Uterus (tissue), 4 donors: ENCODE data around the gene WDR12. TPM values are rescaled to one million over a fixed set of nuclear protein-coding genes. Genes with fewer than 3 reads are reported as not detected.

Experiments used
- DNase-seq, 2 donors: peaks; one replicate each; pipeline ENCODE4 v3.0.0-alpha.2; 2019 to 2020
- H3K27ac ChIP-seq, 2 donors: fragments of 200-600 bp; sonication (generic); 1 replicate in 1 of 2; 2 replicates in 1 of 2; pipeline ENCODE4 v1.5.1; 2016 to 2018
- H3K27me3 ChIP-seq, 2 donors: fragments of 200-600 bp; sonication (generic); one replicate each; pipeline ENCODE4 v1.5.1; 2018 to 2019; ENCODE audit warnings: control low read depth in 1 of 2
- H3K36me3 ChIP-seq, 2 donors: fragments of 200-600 bp; sonication (generic); one replicate each; pipeline ENCODE4 v1.5.1; 2019; ENCODE audit warnings: control low read depth in 1 of 2
- H3K4me1 ChIP-seq, 2 donors: fragments of 200-600 bp; sonication (generic); one replicate each; pipeline ENCODE4 v1.5.1; 2018 to 2019; ENCODE audit warnings: control low read depth in 1 of 2
- H3K4me3 ChIP-seq, 2 donors: fragments of 200-600 bp; sonication (generic); 1 replicate in 1 of 2; 2 replicates in 1 of 2; pipeline ENCODE4 v1.5.1; 2018 to 2019; ENCODE audit warnings: mild to moderate bottlenecking in 1 of 2
- H3K9me3 ChIP-seq, 2 donors: fragments of 200-600 bp; sonication (generic); one replicate each; pipeline ENCODE4 v1.5.1; 2019; ENCODE audit warnings: control low read depth in 1 of 2
- POLR2A ChIP-seq, 2 donors: fragments of 450-650 bp; IDR thresholded peaks; one replicate each; pipeline ENCODE4 v1.6.1; 2016; ENCODE audit warnings: antibody characterized with exemption in 2 of 2, mild to moderate bottlenecking in 1 of 2, moderate library complexity in 1 of 2
- intact Hi-C: fragments of 100-400 bp; cut with DNase I; formaldehyde crosslinking; loops from one replicate; pipeline ENCODE4 v1.15.1; 2023; ENCODE audit warnings: low total_unique reads
- total RNA-seq, 4 donors: library from RNA; depleted of rRNA in 3 of 4; stranded (reverse); fragments of >200 nt in 3 of 4; gene quantifications; one replicate each; pipeline versions ENCODE4 v1.1.0 to v1.2.4, GENCODE V29; 2014 to 2023
- TF ChIP-seq, protein P1 (sequence below), 4 experiments: fragments of 200-600 bp in 2 of 4; fragments of 450-650 bp in 2 of 4; sonication (generic) in 2 of 4; IDR thresholded peaks; one replicate each; pipeline ENCODE4 v1.5.1; 2016 to 2019; ENCODE audit warnings: antibody characterized with exemption in 4 of 4, mild to moderate bottlenecking in 2 of 4, moderate library complexity in 1 of 4
- donor health status: DM: yes; HTN: yes; CAD: no.

Gene WDR12
- total RNA-seq, 4 donors from 2014 or later, result 2.9 to 31.0 (median 15.0) TPM

DNA sequence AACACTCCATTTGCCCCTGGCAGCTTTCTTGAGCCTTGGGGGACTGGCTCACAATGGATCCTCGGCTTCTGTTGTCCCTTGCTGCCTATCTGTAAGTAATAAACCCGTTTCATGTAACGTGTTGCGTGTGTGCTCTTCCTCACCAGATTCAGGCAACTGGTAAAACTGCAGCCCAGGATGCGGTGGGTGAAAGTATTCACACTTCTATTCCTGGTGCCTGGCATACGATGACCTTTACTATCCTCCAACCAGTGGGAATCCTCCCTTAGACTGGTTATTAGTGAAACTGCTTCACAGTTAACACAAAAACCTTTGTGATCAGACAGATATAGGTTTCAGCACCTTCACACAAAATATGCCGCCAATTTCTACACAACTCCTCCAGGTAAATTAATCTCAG is 26.3 kb downstream of the WDR12 start:
- intact Hi-C loops, result no loop called here
- H3K27ac ChIP-seq, result no peak overlapping the region
- H3K4me1 ChIP-seq, result no peaks in the 10 kb centered on the region
- no peak overlapping the region for H3K4me3 ChIP-seq
- H3K9me3 ChIP-seq, result no peaks in the 10 kb centered on the region
- TF ChIP-seq, protein P1, sequence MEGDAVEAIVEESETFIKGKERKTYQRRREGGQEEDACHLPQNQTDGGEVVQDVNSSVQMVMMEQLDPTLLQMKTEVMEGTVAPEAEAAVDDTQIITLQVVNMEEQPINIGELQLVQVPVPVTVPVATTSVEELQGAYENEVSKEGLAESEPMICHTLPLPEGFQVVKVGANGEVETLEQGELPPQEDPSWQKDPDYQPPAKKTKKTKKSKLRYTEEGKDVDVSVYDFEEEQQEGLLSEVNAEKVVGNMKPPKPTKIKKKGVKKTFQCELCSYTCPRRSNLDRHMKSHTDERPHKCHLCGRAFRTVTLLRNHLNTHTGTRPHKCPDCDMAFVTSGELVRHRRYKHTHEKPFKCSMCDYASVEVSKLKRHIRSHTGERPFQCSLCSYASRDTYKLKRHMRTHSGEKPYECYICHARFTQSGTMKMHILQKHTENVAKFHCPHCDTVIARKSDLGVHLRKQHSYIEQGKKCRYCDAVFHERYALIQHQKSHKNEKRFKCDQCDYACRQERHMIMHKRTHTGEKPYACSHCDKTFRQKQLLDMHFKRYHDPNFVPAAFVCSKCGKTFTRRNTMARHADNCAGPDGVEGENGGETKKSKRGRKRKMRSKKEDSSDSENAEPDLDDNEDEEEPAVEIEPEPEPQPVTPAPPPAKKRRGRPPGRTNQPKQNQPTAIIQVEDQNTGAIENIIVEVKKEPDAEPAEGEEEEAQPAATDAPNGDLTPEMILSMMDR (IDR thresholded peaks at IDR 0.05), result no peak
- TF ChIP-seq POLR2A (IDR thresholded peaks at IDR 0.05), result no peak
- DNase-seq, result no peak
- no peaks in the 10 kb centered on the region for H3K27me3 ChIP-seq
- no peaks in the 10 kb centered on the region for H3K36me3 ChIP-seq

DNA sequence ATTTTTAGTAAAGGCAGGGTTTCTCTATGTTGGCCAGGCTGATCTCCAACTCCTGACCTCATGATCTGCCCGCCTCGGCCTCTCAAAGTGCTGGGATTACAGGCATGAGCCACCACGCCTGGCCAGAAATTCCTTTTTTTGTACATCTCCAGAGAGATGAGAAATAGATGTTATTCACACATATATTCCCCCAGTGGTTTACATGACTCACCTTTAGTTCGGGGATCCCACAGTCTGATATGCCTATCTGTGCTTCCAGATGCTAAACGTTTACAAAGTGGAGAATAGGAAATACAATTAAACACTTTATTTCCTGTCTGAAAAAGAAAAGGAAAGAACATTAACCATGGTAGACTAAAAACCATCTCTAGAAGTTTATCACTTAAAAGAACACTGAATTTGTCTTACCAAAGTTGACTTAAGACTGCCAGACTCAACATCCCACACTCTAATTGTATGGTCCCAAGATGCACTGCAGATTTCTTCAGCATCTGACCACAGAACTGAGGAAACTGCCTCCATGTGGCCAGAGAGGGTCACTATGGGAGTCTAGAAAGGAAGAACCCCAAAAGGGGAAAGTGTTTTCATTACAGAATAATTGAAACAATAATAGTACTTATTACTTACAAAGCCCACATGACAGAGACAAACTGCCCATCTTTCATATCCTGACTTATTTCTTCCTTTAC is 27.3 kb downstream of the WDR12 start:
- intact Hi-C loops, result no loop called here
- TF ChIP-seq, protein P1 (IDR thresholded peaks at IDR 0.05), result no peak
- TF ChIP-seq POLR2A (IDR thresholded peaks at IDR 0.05), result no peak

DNA sequence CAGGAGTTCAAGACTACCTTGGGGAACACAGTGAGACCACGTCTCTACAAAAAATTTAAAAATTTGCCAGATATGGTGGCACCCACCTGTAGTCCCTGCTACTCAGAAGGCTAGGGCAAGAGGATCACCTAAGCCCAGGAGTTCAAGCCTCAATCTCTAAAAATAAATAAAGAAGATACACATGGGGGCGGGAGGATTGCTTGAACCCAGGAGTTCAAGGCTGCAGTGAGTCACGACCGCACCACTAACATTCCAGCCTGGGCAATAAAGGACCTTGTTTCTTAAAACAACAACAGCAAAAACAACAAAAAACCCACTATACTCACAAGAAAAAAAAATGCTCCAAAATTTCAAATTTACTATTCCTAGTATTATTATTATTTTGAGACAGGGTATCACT is 29.9 kb downstream of the WDR12 start:
- DNase-seq, result no peak
- H3K4me1 ChIP-seq, result no peaks in the 10 kb centered on the region
- no peak overlapping the region for H3K27ac ChIP-seq
- H3K36me3 ChIP-seq, result no peaks in the 10 kb centered on the region
- no peaks in the 10 kb centered on the region for H3K27me3 ChIP-seq
- intact Hi-C loops, result no loop called here
- TF ChIP-seq, protein P1 (IDR thresholded peaks at IDR 0.05), result no peak
- TF ChIP-seq POLR2A (IDR thresholded peaks at IDR 0.05), result no peak
- no peaks in the 10 kb centered on the region for H3K9me3 ChIP-seq
- no peak overlapping the region for H3K4me3 ChIP-seq

More for the DNA sequence above, 27.3 kb downstream of the WDR12 start:
- no peak for DNase-seq
- H3K27me3 ChIP-seq, result no peaks in the 10 kb centered on the region
- no peak overlapping the region for H3K4me3 ChIP-seq
- H3K27ac ChIP-seq, result no peak overlapping the region
- H3K9me3 ChIP-seq, result no peaks in the 10 kb centered on the region
- no peaks in the 10 kb centered on the region for H3K36me3 ChIP-seq
- no peaks in the 10 kb centered on the region for H3K4me1 ChIP-seq

DNA sequence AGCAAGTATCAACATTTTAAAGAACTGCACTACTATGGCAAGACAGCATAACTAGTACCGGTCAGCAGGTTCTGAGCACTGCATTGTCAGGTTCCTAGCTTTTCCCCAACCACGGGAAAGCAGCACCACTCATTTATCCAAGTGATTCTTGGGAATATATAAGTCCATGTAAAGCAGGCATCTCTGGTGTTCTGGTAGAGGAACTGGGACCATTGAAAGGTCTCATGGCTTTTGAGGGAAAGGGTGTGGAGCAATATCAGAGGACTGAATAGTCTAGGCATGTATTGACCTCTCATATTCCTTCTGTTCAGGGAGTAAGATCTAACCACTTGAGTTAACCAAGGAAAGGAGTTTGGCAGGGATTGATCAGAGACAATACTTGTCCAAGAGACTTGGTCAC is 33.8 kb downstream of the WDR12 start:
- H3K27me3 ChIP-seq, result no peaks in the 10 kb centered on the region
- intact Hi-C loops, result no loop called here
- no peaks in the 10 kb centered on the region for H3K9me3 ChIP-seq
- H3K4me1 ChIP-seq, result no peaks in the 10 kb centered on the region
- no peak overlapping the region for H3K27ac ChIP-seq
- no peak for TF ChIP-seq POLR2A (IDR thresholded peaks at IDR 0.05)
- TF ChIP-seq, protein P1 (IDR thresholded peaks at IDR 0.05), result no peak
- no peak for DNase-seq
- H3K36me3 ChIP-seq, result no peaks in the 10 kb centered on the region
- no peak overlapping the region for H3K4me3 ChIP-seq

DNA sequence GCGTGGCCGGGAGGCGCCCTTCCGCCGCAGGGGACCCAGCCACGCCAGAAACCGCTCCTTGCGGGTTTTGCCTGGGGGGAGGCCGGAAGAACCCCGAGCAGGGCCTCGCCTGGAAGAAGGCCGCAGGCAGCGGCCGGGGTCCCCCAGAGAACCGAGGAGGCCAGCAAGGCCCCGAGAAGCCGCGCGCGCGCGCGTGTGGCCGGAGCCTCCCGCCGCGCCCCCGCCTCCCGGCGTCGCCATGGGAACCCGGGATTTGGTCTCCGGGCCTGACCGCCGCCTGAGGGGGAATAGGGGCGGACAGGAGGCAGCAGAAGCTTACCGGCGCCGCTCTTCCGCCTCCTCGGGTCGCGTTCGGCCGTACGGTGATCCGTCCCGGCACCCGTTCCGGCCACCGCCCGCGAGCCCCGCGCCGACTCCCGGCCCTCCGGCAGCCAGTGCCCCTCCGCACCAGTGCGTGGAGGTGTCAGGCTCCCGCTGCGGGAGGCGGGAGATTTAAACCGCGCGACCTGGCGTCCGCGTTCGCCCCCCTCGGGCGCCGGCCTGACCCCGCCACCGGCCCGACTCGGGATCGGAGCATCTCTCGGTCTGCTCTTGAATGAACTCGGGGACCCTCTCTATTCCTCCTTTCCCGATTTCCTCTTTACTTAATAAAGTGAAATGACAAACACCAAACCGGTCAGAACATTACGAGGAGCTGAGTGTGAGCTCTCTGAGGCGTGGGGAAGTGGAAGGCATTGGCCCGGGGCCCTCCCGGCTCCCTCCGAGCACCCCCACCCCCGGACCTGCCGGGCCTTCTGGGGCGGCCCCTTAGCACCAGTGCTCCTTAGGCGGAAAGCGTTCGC is 40.0 kb downstream of the WDR12 start, which contains the start of gene ICA1L:
Gene ICA1L (minus strand): TSS at position 467 of the 842 bp plus-strand sequence. CDS start 42,757 bp downstream, outside the sequence.
- Histone ChIP-seq H3K4me3 (peak within 1 kb of the TSS; percentile 57 to 76), H3K27me3 (no peaks in the 10 kb centered on the region), H3K4me1 (no peaks in the 10 kb centered on the region), H3K36me3 (no peaks in the 10 kb centered on the region), H3K9me3 (no peaks in the 10 kb centered on the region), H3K27ac (peak within 1 kb of the TSS; percentile 82 to 92)
- TF ChIP-seq, protein P1 (IDR thresholded peaks at IDR 0.05), result no peak
- no peak for TF ChIP-seq POLR2A (IDR thresholded peaks at IDR 0.05)
- peak; percentile 61 to 81 for DNase-seq
- intact Hi-C loops, result no loop called here
